ENCODE measurements around the gene ZNF627.
A peak's percentile ranks its signal among the peaks of the same experiment; 100 is the strongest.

Gene ZNF627

DNA sequence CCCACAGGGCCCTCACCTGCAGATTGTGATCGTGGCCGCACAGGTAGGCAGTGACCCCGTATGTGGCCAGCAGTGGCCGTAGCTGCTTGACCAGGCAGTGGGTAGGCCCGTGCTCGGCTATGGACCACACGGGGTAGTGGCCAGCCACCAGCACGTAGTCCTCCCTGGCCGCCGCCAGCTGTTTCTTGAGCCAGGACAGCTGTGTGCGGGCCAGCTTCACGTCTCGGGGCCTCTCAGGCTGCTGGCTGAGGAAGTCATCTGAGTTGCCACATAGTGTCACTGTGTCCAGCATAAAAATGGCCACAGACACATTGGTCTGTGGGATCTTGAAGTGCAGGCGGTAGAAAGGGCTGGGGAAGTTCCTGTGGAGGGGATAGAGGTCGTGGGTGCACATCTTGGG, 21.1 kb upstream of the ZNF627 start:
- Histone ChIP-seq H3K27me3 (ENCODE audit: control insufficient read depth, insufficient read depth, low read length) (no peaks in the 10 kb centered on the region), H3K4me1 (ENCODE audit: control insufficient read depth, insufficient read depth, low read length) (peaks cover 2% of the 10 kb centered on the region; the same call in 1 of the 2 replicates), H3K36me3 (ENCODE audit: control insufficient read depth, insufficient read depth, low read length) (no peaks in the 10 kb centered on the region; the same call in 1 of the 2 replicates), H3K9me3 (ENCODE audit: control insufficient read depth, insufficient read depth, low read length) (no peaks in the 10 kb centered on the region), H3K27ac (ENCODE audit: low read length) (no peak overlapping the region), H3K4me3 (ENCODE audit: low read length) (no peak overlapping the region)
- WGBS (ENCODE audit: insufficient coverage, insufficient read length), result no CpG with 5 or more reads among the region's 15 CpGs
- no peak for DNase-seq (ENCODE audit: low read depth, low spot score)

DNA sequence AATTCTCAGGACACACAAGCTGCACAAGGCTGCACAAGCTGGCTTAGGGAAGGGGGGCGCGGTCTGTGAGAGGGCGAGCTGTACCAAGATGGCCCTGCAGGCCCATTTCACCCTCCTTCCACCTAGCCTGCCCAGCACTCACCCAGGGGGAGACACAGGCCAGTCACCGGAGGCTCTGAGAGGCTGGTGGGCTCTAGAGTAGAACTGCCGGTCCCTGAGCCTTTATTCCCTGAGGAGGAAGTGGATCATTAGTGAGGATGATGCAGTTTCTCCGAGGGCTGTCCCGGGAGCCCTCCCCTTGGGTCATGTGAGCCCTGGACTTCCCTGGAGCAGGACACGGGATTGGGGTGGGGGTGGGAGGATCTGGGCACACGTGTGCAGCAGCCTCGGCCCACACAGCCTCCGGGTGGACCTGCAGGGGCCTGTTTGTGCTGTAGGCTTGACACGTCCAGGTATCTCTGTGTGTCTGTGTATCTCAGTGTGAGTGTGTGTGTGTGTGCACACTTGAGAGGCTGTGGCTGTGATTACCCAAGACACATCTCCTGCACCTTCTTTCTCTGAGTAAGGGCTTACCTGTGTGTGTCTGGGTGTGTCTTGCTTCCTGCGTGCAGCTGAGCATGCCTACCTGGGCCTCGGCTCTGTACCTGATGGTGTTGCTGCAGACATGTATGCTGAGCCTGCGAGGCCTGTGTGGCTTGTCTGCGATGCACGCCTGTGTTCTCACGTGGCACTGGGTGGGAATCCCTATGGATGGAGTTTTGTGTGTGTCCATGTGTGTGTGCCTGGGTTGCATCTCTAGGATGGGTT, 19.6 kb upstream of the ZNF627 start, which contains the start of gene ACP5:
Gene ACP5 (minus strand): TSS at position 195 of the 807 bp plus-strand sequence. CDS start 328 bp downstream, outside the sequence.
- Histone ChIP-seq H3K27ac (ENCODE audit: low read length) (no peak within 1 kb of the TSS), H3K27me3 (ENCODE audit: control insufficient read depth, insufficient read depth, low read length) (no peaks in the 10 kb centered on the region), H3K4me1 (ENCODE audit: control insufficient read depth, insufficient read depth, low read length) (peaks cover 2% of the 10 kb centered on the region; the same call in 1 of the 2 replicates), H3K9me3 (ENCODE audit: control insufficient read depth, insufficient read depth, low read length) (no peaks in the 10 kb centered on the region), H3K36me3 (ENCODE audit: control insufficient read depth, insufficient read depth, low read length) (no peaks in the 10 kb centered on the region; the same call in 1 of the 2 replicates), H3K4me3 (ENCODE audit: low read length) (peak within 1 kb of the TSS; percentile 48; the same call in 1 of the 2 replicates)
- no CpG with 5 or more reads among the region's 18 CpGs for WGBS (ENCODE audit: insufficient coverage, insufficient read length)
- DNase-seq (ENCODE audit: low read depth, low spot score), result no peak

DNA sequence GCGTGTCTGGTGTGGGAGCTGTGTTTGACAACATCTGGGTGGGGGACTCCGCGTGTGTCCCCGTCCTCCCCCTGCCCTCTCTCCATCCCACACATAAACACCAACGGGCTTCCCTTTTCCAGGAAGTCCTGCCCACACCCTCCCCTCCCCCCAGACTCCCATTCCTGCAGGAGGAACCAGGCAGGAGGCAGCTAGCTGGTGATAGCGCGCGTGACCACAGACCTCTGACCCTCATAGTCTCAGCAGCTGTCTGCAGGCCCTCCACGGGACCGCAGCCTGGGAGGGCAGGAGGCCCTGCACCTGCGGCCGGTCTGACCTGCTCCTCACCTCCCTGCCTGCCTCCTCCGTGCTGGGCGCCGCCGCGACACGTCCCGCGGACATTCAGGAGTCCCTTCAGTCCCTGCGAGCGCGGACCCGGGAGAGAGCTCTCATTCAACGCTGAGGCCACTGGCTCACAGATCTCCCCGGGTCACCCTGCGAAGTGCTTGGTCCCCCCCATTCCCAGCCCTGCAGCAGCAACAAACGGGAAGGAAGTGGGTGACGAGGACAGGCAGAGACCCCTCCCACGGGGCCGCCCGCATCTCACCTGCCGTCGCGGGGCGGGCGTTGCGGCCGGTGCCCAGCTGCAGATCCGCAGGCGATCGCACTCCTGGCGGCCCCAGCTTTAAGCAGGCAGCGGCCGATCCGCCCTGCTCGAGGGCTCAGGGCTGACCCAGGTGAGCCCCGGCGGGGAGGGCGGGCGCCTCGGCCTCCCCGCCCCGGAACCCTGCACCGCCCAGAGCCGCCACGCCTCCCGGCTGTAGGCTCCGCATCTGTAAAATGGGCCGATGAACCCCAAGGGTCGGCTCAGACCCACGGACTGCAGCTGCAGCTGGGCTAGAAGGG, 18.8 kb upstream of the ZNF627 start:
- no peak for DNase-seq (ENCODE audit: low read depth, low spot score)
- no peak overlapping the region for H3K27ac ChIP-seq (ENCODE audit: low read length)
- H3K27me3 ChIP-seq (ENCODE audit: control insufficient read depth, insufficient read depth, low read length), result no peaks in the 10 kb centered on the region
- H3K9me3 ChIP-seq (ENCODE audit: control insufficient read depth, insufficient read depth, low read length), result no peaks in the 10 kb centered on the region
- H3K4me1 ChIP-seq (ENCODE audit: control insufficient read depth, insufficient read depth, low read length), result peaks cover 2% of the 10 kb centered on the region; the same call in 1 of the 2 replicates
- H3K36me3 ChIP-seq (ENCODE audit: control insufficient read depth, insufficient read depth, low read length), result no peaks in the 10 kb centered on the region; the same call in 1 of the 2 replicates
- H3K4me3 ChIP-seq (ENCODE audit: low read length), result peak overlapping the region; percentile 48
- no CpG with 5 or more reads among the region's 62 CpGs for WGBS (ENCODE audit: insufficient coverage, insufficient read length)

DNA sequence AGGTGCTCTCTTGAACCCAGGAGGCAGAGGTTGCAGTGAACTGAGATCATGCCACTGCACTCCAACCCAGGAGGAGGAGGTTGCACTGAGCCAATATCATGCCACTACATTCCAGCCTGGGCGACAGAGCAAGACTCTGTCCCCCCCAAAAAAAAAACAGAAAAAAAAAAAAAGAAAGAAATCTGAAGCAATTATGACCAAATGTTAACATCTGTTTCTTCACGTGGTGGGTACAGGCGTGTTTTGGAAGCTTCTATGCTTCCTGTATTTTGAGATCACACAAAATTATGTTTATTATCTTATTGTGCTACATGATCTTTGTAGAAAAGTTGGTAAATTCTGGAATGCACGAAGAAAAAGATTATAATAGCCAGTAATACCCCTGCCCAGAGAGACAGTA, 17.2 kb upstream of the ZNF627 start:
- Histone ChIP-seq H3K9me3 (ENCODE audit: control insufficient read depth, insufficient read depth, low read length) (no peaks in the 10 kb centered on the region), H3K4me3 (ENCODE audit: low read length) (no peak overlapping the region), H3K27me3 (ENCODE audit: control insufficient read depth, insufficient read depth, low read length) (no peaks in the 10 kb centered on the region), H3K36me3 (ENCODE audit: control insufficient read depth, insufficient read depth, low read length) (no peaks in the 10 kb centered on the region; the same call in 1 of the 2 replicates), H3K27ac (ENCODE audit: low read length) (no peak overlapping the region), H3K4me1 (ENCODE audit: control insufficient read depth, insufficient read depth, low read length) (peaks cover 2% of the 10 kb centered on the region; the same call in 1 of the 2 replicates)
- WGBS (ENCODE audit: insufficient coverage, insufficient read length), result no CpG with 5 or more reads among the region's 4 CpGs
- no peak for DNase-seq (ENCODE audit: low read depth, low spot score)

DNA sequence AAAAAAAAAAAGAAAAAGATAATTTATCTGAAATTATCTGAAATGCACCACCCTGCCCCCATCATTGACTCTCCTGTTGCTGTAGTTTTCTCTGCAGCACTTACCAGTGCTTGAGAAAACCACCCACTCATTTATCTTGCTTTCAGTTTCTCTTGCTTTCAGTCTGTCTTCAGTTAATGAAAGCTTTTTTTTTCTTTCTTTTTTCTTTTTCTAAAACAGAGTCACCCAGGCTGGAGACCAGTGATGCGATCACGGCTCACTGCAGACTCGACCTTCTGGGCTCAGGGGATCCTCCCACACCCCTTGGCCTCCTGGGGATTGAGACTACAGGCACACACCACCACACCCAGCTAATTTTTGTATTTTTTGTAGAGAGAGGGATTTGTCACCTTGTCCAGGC, 15.5 kb upstream of the ZNF627 start:
- DNase-seq (ENCODE audit: low read depth, low spot score), result no peak
- no peaks in the 10 kb centered on the region for H3K27me3 ChIP-seq (ENCODE audit: control insufficient read depth, insufficient read depth, low read length)
- no peak overlapping the region for H3K4me3 ChIP-seq (ENCODE audit: low read length)
- H3K36me3 ChIP-seq (ENCODE audit: control insufficient read depth, insufficient read depth, low read length), result no peaks in the 10 kb centered on the region; the same call in 1 of the 2 replicates
- no peaks in the 10 kb centered on the region for H3K9me3 ChIP-seq (ENCODE audit: control insufficient read depth, insufficient read depth, low read length)
- peaks cover 2% of the 10 kb centered on the region; the same call in 1 of the 2 replicates for H3K4me1 ChIP-seq (ENCODE audit: control insufficient read depth, insufficient read depth, low read length)
- H3K27ac ChIP-seq (ENCODE audit: low read length), result no peak overlapping the region
- no CpG with 5 or more reads among the region's 3 CpGs for WGBS (ENCODE audit: insufficient coverage, insufficient read length)

DNA sequence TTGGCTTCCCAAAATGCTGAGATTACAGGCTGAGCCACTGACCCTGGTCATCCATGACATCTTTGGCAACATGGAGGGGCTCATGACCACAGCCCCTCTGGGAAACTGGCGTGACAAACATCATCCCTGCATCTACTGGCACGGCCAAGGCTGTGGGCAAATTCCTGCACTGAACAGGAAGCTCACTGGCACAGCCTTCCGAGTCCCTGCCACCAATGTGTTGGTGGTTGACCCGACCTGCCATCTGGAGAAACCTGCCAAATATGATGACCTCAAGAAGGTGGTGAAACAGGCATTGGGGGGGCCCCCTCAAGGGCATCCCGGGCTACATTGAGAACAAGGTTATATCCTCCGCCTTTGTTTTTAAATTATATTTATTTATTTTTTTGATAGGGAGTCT, 11.0 kb upstream of the ZNF627 start:
- Histone ChIP-seq H3K4me1 (ENCODE audit: control insufficient read depth, insufficient read depth, low read length) (no peaks in the 10 kb centered on the region), H3K27ac (ENCODE audit: low read length) (no peak overlapping the region), H3K36me3 (ENCODE audit: control insufficient read depth, insufficient read depth, low read length) (no peaks in the 10 kb centered on the region), H3K27me3 (ENCODE audit: control insufficient read depth, insufficient read depth, low read length) (no peaks in the 10 kb centered on the region), H3K4me3 (ENCODE audit: low read length) (no peak overlapping the region), H3K9me3 (ENCODE audit: control insufficient read depth, insufficient read depth, low read length) (no peaks in the 10 kb centered on the region)
- no peak for DNase-seq (ENCODE audit: low read depth, low spot score)
- WGBS (ENCODE audit: insufficient coverage, insufficient read length), result no CpG with 5 or more reads among the region's 6 CpGs

DNA sequence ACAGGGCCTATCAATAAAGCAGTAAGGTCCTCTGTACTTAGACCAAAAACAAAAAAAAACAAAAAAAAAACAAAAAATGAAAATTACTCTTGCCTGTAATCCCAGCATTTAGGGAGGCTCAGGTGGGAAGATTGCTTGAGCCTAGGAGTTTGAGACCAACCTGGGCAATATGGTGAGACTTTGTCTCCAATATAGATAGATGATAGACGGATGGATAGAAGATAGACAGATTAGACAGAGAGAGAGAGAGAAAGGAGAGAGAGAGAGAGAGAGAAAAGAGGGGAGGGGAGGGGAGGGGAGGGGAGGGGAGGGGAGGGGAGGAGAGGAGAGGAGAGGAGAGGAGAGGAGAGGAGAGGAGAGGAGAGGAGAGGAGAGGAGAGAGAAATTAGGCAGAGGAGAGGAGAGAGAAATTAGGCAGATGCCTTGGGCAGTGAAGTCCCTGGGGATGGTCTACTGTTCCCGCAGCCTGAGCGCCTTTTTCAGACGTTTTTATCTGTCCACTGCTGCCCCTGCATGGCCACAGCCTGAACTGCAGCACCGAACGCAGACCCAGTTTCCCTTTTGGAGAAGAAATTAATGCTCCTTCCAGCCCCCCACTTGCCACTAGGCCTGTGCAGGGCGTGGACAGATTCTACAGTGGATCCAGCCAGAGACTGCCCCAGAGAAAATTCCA, 9.8 kb upstream of the ZNF627 start:
- WGBS (ENCODE audit: insufficient coverage, insufficient read length), result no CpG with 5 or more reads among the region's 7 CpGs
- Histone ChIP-seq H3K27me3 (ENCODE audit: control insufficient read depth, insufficient read depth, low read length) (no peaks in the 10 kb centered on the region), H3K36me3 (ENCODE audit: control insufficient read depth, insufficient read depth, low read length) (no peaks in the 10 kb centered on the region), H3K4me3 (ENCODE audit: low read length) (no peak overlapping the region), H3K27ac (ENCODE audit: low read length) (no peak overlapping the region), H3K4me1 (ENCODE audit: control insufficient read depth, insufficient read depth, low read length) (no peaks in the 10 kb centered on the region), H3K9me3 (ENCODE audit: control insufficient read depth, insufficient read depth, low read length) (no peaks in the 10 kb centered on the region)
- DNase-seq (ENCODE audit: low read depth, low spot score), result no peak

DNA sequence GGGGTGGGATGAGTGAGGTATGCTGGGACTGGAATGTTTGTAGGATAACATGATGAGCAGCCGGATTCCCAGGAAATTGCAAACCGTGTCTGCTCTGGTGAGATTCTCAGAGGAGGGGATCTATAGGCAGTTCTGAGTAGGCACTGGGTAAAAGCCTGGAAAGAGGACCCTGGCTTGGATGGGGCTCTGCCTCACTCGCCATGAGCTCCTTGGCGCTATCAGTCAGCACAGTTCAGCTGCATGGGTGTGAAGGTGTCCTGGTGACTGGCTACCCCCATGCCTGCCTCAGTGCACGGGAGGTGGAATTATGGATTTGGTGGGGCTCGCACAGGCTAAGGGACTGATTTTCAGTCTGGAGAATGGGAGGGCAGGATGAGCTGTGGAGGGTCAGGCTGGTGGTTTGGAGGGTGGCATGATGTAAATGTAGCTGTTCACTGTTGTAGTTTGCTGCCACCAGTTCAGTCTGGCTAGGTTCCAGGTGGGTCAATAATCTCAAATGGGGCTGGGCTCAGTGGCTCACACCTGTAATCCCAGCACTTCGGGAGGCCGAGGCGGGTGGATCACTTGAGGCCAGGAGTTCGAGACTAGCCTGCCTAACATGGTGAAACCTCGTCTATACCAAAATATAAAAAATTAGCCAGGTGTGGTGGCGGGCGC, 9.2 kb upstream of the ZNF627 start:
- Histone ChIP-seq H3K27ac (ENCODE audit: low read length) (no peak overlapping the region), H3K4me1 (ENCODE audit: control insufficient read depth, insufficient read depth, low read length) (no peaks in the 10 kb centered on the region), H3K36me3 (ENCODE audit: control insufficient read depth, insufficient read depth, low read length) (no peaks in the 10 kb centered on the region), H3K9me3 (ENCODE audit: control insufficient read depth, insufficient read depth, low read length) (no peaks in the 10 kb centered on the region), H3K27me3 (ENCODE audit: control insufficient read depth, insufficient read depth, low read length) (no peaks in the 10 kb centered on the region), H3K4me3 (ENCODE audit: low read length) (no peak overlapping the region)
- no peak for DNase-seq (ENCODE audit: low read depth, low spot score)
- no CpG with 5 or more reads among the region's 13 CpGs for WGBS (ENCODE audit: insufficient coverage, insufficient read length)

DNA sequence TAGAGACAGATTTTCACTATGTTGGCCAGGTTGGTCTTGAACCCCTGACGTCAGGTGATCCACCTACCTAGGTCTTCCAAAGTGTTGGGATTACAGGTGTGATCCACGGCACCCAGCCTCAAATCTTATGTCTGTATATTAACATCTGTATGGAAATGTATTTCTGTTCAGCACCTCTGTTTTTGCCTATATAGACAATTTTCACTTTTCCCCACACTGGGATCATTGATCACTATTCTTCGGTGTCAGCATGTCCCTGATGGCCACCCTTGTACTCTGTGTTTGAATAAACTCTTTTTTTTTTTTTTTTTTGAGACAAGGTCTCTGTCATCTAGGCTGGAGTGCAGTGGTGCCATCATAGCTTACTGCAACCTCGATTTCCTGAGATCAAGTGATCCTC, 3.2 kb upstream of the ZNF627 start:
- WGBS (ENCODE audit: insufficient coverage, insufficient read length), result no CpG with 5 or more reads among the region's 4 CpGs
- no peaks in the 10 kb centered on the region for H3K27me3 ChIP-seq (ENCODE audit: control insufficient read depth, insufficient read depth, low read length)
- no peaks in the 10 kb centered on the region for H3K4me1 ChIP-seq (ENCODE audit: control insufficient read depth, insufficient read depth, low read length)
- no peak overlapping the region for H3K4me3 ChIP-seq (ENCODE audit: low read length)
- no peak overlapping the region for H3K27ac ChIP-seq (ENCODE audit: low read length)
- H3K9me3 ChIP-seq (ENCODE audit: control insufficient read depth, insufficient read depth, low read length), result no peaks in the 10 kb centered on the region
- DNase-seq (ENCODE audit: low read depth, low spot score), result no peak
- no peaks in the 10 kb centered on the region for H3K36me3 ChIP-seq (ENCODE audit: control insufficient read depth, insufficient read depth, low read length)

Measured in iPS DF 6.9 (cell line).